Keratinocyte (primary cell): Measurements from ENCODE around the gene FAM13B.

Experiments
- EZH2 ChIP-seq: IDR thresholded peaks from one replicate; pipeline ENCODE4 v1.6.1; 2012; ENCODE audit warnings: inconsistent platforms, mild to moderate bottlenecking, low read length, moderate library complexity
- TF ChIP-seq, protein P1 (sequence below), 3 experiments: IDR thresholded peaks in 1 of 3; conservative IDR thresholded peaks in 1 of 3; optimal IDR thresholded peaks in 1 of 3; 2 replicates in 2 of 3; 3 replicates in 1 of 3; pipeline versions ENCODE3 to v1.5.1; 2011; ENCODE audit warnings: low read length in 3 of 3, mild to moderate bottlenecking in 3 of 3, moderate library complexity in 2 of 3, control low read depth in 1 of 3, inconsistent platforms in 1 of 3; ENCODE audit not compliant: insufficient read depth in 2 of 3; ENCODE audit errors: extremely low read depth in 1 of 3

GRCh38 chr5:138054847-138055558 is 22.1 kb upstream of the FAM13B start:
- TF ChIP-seq, protein P1, sequence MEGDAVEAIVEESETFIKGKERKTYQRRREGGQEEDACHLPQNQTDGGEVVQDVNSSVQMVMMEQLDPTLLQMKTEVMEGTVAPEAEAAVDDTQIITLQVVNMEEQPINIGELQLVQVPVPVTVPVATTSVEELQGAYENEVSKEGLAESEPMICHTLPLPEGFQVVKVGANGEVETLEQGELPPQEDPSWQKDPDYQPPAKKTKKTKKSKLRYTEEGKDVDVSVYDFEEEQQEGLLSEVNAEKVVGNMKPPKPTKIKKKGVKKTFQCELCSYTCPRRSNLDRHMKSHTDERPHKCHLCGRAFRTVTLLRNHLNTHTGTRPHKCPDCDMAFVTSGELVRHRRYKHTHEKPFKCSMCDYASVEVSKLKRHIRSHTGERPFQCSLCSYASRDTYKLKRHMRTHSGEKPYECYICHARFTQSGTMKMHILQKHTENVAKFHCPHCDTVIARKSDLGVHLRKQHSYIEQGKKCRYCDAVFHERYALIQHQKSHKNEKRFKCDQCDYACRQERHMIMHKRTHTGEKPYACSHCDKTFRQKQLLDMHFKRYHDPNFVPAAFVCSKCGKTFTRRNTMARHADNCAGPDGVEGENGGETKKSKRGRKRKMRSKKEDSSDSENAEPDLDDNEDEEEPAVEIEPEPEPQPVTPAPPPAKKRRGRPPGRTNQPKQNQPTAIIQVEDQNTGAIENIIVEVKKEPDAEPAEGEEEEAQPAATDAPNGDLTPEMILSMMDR (optimal IDR thresholded peaks at IDR 0.05 in 1 of 3, IDR thresholded peaks at IDR 0.05 in 1 of 3, conservative IDR thresholded peaks at IDR 0.05 in 1 of 3; ENCODE audit: extremely low read depth in 1 of 3, insufficient read depth in 2 of 3, low read length in 3 of 3) = no peak
- TF ChIP-seq EZH2 = no peak
